Hepatocyte (in vitro differentiated cells): Measurements from ENCODE around the gene HILPDA.

Experiments used
- EZH2 ChIP-seq: fragments of 200-600 bp; sonication (generic); IDR thresholded peaks from 2 replicates; pipeline ENCODE4 v1.6.1; 2016; ENCODE audit warnings: antibody characterized with exemption, mild to moderate bottlenecking, borderline replicate concordance
- TF ChIP-seq, protein P1 (sequence below): fragments of 200-600 bp; sonication (generic); IDR thresholded peaks from 2 replicates; pipeline ENCODE4 v1.5.1; 2016; ENCODE audit warnings: antibody characterized with exemption, mild to moderate bottlenecking; ENCODE audit not compliant: poor library complexity

DNA sequence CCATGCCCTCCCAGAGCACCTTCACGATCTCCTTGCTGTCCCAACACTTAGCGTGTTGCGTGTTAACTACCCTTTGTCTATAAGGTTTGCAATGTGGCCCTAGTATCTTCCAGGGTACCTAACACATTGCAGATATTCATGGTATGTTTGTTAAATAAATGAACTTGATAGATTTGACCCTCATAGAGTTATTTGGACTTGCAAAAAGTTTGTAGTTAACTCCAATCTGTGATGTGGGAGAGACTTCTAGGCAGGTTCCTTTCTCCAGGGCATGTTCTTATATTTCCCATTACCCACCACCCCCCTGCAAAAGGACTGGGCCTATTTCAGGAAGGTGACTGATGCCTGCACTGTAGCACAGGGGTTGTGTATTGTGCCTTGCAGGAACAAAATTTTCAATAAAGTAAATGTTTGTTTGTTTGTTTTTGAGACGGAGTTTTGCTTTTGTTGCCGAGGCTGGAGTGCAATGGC is 612 bp downstream of the HILPDA start:
- TF ChIP-seq, protein P1, sequence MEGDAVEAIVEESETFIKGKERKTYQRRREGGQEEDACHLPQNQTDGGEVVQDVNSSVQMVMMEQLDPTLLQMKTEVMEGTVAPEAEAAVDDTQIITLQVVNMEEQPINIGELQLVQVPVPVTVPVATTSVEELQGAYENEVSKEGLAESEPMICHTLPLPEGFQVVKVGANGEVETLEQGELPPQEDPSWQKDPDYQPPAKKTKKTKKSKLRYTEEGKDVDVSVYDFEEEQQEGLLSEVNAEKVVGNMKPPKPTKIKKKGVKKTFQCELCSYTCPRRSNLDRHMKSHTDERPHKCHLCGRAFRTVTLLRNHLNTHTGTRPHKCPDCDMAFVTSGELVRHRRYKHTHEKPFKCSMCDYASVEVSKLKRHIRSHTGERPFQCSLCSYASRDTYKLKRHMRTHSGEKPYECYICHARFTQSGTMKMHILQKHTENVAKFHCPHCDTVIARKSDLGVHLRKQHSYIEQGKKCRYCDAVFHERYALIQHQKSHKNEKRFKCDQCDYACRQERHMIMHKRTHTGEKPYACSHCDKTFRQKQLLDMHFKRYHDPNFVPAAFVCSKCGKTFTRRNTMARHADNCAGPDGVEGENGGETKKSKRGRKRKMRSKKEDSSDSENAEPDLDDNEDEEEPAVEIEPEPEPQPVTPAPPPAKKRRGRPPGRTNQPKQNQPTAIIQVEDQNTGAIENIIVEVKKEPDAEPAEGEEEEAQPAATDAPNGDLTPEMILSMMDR: no peak
- no peak for TF ChIP-seq EZH2
